Measurements from ENCODE around the gene ZNF439. TPM values are rescaled to one million over a fixed set of nuclear protein-coding genes. Genes with fewer than 3 reads are reported as not detected.
"Not testable (repeated sequence)": the region's sequence is repeated elsewhere in the genome, so short reads cannot be mapped to it uniquely, and the experiment has no call there.

ZNF439 gene
- total and polyA plus RNA-seq, 2 of the 13 experiments (the other 11 are each of a cell fraction or from before 2014, with no cell fraction given), result 2.9 to 4.9 TPM

DNA sequence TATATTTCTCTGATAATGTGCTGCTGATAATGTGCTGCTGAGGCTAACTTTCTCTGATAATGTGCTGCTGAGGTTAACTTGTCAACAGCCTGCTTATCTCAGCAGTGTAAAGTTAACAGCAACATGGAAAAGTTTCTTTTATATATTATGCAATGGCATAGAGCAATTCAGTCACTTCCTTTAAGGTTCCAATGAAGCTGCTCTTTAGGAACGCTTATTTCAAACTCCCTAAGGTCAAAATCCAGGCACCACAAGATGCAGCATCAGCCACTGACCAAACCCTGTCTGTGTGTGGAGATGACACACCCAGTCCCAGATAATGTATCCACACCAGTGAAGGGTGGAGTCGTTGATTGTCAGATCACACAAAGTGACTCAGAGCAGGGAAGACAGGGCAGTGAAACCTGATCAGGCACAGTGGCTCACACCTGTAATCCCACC lies 12.9 kb upstream of the ZNF439 start:
- H3K79me2 ChIP-seq (ENCODE audit: insufficient read depth, low read length); intact Hi-C loops (cut with micrococcal nuclease; ENCODE audit: unreplicated experiment); BruUV-seq (replicated peaks); H3K4me3 ChIP-seq (replicated peaks in 1 of 3; ENCODE audit: insufficient read depth in 1 of 3, low read depth in 2 of 3, low read length in 3 of 3); FAIRE-seq; in situ Hi-C loops (cut with HindIII; ENCODE audit: extremely low pct_ligation_motif_present, low pct_unique_long_range_greater_than_20kb); CTCF ChIA-PET (ENCODE audit: low intra/inter-chr PET ratio, low total read pairs); H3K9me3 ChIP-seq (ENCODE audit: low read length); H3K27me3 ChIP-seq (ENCODE audit: control insufficient read depth in 1 of 2, insufficient read depth in 2 of 2, low read length in 2 of 2); H3K4me1 ChIP-seq (ENCODE audit: insufficient read depth, low read length); POLR2A ChIA-PET; H3K27ac ChIP-seq (ENCODE audit: extremely low read length, insufficient read depth, low read length); H3K4me2 ChIP-seq (ENCODE audit: low read depth, low read length); H4K20me1 ChIP-seq (ENCODE audit: insufficient read depth, low read length); H2AFZ ChIP-seq (ENCODE audit: low read length); H3K9ac ChIP-seq (ENCODE audit: insufficient read depth, low read depth, low read length): not testable (repeated sequence)
- TF ChIP-seq, protein P1, sequence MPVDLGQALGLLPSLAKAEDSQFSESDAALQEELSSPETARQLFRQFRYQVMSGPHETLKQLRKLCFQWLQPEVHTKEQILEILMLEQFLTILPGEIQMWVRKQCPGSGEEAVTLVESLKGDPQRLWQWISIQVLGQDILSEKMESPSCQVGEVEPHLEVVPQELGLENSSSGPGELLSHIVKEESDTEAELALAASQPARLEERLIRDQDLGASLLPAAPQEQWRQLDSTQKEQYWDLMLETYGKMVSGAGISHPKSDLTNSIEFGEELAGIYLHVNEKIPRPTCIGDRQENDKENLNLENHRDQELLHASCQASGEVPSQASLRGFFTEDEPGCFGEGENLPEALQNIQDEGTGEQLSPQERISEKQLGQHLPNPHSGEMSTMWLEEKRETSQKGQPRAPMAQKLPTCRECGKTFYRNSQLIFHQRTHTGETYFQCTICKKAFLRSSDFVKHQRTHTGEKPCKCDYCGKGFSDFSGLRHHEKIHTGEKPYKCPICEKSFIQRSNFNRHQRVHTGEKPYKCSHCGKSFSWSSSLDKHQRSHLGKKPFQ (CRISPR knock-in tag; IDR thresholded peaks at IDR 0.05; ENCODE audit: insufficient replicate concordance), result peak; percentile 84
- peak; percentile 32; the same call in 1 of the 2 replicates for TF ChIP-seq FOSL2 (CRISPR knock-in tag; IDR thresholded peaks at IDR 0.05)
- ATAC-seq (peak; percentile 66; the same call in 2 of the 3 replicates), DNase-seq (ENCODE audit: low spot score) (peak; percentile 24)
- 13% methylated on average over 2 of the region's 2 CpGs for WGBS (ENCODE audit: low lambda C conversion rate)
- peaks cover 3 to 18% of the 10 kb centered on the region in 2 experiments for H3K36me3 ChIP-seq (replicated peaks in 1 of 2; ENCODE audit: control insufficient read depth in 1 of 2, insufficient read depth in 2 of 2, low read length in 2 of 2)

DNA sequence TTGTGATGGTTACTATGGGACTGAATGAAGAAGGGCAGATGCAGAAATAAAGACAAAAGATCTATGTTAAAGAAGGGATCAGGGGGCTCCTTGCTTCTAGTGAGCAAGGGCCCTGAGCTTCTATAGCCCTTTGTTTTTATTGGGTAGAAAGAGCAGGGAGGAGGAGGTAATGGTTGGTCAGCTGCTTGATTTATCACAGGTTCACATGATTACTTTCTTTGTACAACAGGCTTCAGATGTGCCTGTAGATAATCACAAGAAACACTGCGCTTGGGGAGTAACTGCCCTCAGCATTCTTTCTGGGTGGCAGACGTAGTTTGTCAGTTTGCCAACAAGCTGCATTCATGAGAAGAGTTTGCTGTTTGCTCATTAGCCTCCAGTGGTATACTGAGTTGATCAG lies 4.8 kb upstream of the ZNF439 start:
- in situ Hi-C loops (cut with HindIII; ENCODE audit: extremely low pct_ligation_motif_present, low pct_unique_long_range_greater_than_20kb) (no loop called here), intact Hi-C loops (cut with micrococcal nuclease; ENCODE audit: unreplicated experiment) (no loop called here)
- Histone ChIP-seq H3K9ac (ENCODE audit: insufficient read depth, low read depth, low read length) (no peak overlapping the region), H3K36me3 (replicated peaks in 1 of 2; ENCODE audit: control insufficient read depth in 1 of 2, insufficient read depth in 2 of 2, low read length in 2 of 2) (no peaks in the 10 kb centered on the region), H3K4me1 (ENCODE audit: insufficient read depth, low read length) (peaks cover 28% of the 10 kb centered on the region), H3K4me3 (replicated peaks in 1 of 3; ENCODE audit: insufficient read depth in 1 of 3, low read depth in 2 of 3, low read length in 3 of 3) (no peak overlapping the region), H3K27me3 (ENCODE audit: control insufficient read depth in 1 of 2, insufficient read depth in 2 of 2, low read length in 2 of 2) (peaks cover 0 to 3% of the 10 kb centered on the region in 2 experiments; a peak in 1 of 5 replicates), H3K9me3 (ENCODE audit: low read length) (no peaks in the 10 kb centered on the region), H2AFZ (ENCODE audit: low read length) (no peak overlapping the region), H3K79me2 (ENCODE audit: insufficient read depth, low read length) (no peaks in the 10 kb centered on the region), H4K20me1 (ENCODE audit: insufficient read depth, low read length) (no peaks in the 10 kb centered on the region), H3K27ac (ENCODE audit: extremely low read length, insufficient read depth, low read length) (no peak overlapping the region), H3K4me2 (ENCODE audit: low read depth, low read length) (no peak overlapping the region)
- ChIA-PET CTCF (ENCODE audit: low intra/inter-chr PET ratio, low total read pairs) (no interaction called here), POLR2A (no interaction called here)
- no TSS peak for BruUV-seq (replicated peaks)
- ATAC-seq, result no peak
- FAIRE-seq, result no peak
- DNase-seq (ENCODE audit: low spot score), result no peak
- 7% methylated on average over 2 of the region's 2 CpGs for WGBS (ENCODE audit: low lambda C conversion rate)
- TF ChIP-seq TBX2 (CRISPR knock-in tag; IDR thresholded peaks at IDR 0.05; ENCODE audit: borderline replicate concordance) (no peak), KLF12 (CRISPR knock-in tag; IDR thresholded peaks at IDR 0.05; ENCODE audit: borderline replicate concordance) (no peak), RORA (CRISPR knock-in tag; IDR thresholded peaks at IDR 0.05) (no peak), ZC3H13 (CRISPR knock-in tag; IDR thresholded peaks at IDR 0.05) (no peak), IKZF4 (CRISPR knock-in tag; IDR thresholded peaks at IDR 0.05; ENCODE audit: borderline replicate concordance, low read depth, not compliant biosample characterization) (no peak), ARNT2 (CRISPR knock-in tag; IDR thresholded peaks at IDR 0.05; ENCODE audit: low read depth) (no peak), ZKSCAN5 (CRISPR knock-in tag; IDR thresholded peaks at IDR 0.05) (no peak), HNRNPUL1 (IDR thresholded peaks at IDR 0.05; ENCODE audit: low read depth, low read length) (no peak), MTF2 (CRISPR knock-in tag; IDR thresholded peaks at IDR 0.05; ENCODE audit: borderline replicate concordance) (no peak)
- TF ChIP-seq, protein P2, sequence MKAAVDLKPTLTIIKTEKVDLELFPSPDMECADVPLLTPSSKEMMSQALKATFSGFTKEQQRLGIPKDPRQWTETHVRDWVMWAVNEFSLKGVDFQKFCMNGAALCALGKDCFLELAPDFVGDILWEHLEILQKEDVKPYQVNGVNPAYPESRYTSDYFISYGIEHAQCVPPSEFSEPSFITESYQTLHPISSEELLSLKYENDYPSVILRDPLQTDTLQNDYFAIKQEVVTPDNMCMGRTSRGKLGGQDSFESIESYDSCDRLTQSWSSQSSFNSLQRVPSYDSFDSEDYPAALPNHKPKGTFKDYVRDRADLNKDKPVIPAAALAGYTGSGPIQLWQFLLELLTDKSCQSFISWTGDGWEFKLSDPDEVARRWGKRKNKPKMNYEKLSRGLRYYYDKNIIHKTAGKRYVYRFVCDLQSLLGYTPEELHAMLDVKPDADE (CRISPR knock-in tag; IDR thresholded peaks at IDR 0.05), result no peak
- TF ChIP-seq, protein P3, sequence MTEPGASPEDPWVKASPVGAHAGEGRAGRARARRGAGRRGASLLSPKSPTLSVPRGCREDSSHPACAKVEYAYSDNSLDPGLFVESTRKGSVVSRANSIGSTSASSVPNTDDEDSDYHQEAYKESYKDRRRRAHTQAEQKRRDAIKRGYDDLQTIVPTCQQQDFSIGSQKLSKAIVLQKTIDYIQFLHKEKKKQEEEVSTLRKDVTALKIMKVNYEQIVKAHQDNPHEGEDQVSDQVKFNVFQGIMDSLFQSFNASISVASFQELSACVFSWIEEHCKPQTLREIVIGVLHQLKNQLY (CRISPR knock-in tag; IDR thresholded peaks at IDR 0.05), result no peak
- TF ChIP-seq, protein P4, sequence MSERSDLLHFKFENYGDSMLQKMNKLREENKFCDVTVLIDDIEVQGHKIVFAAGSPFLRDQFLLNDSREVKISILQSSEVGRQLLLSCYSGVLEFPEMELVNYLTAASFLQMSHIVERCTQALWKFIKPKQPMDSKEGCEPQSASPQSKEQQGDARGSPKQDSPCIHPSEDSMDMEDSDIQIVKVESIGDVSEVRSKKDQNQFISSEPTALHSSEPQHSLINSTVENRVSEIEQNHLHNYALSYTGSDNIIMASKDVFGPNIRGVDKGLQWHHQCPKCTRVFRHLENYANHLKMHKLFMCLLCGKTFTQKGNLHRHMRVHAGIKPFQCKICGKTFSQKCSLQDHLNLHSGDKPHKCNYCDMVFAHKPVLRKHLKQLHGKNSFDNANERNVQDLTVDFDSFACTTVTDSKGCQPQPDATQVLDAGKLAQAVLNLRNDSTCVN (CRISPR knock-in tag; IDR thresholded peaks at IDR 0.05; ENCODE audit: borderline replicate concordance), result no peak
